Osteocyte (in vitro differentiated cells): ENCODE results near the gene RCCD1. TPM values are rescaled to one million over a fixed set of nuclear protein-coding genes. Genes with fewer than 3 reads are reported as not detected.

Source experiments
- DNase-seq: peaks from one replicate; pipeline ENCODE4 v3.0.0; 2021; ENCODE audit warnings: mixed read lengths; ENCODE audit not compliant: unreplicated experiment; ENCODE audit errors: extremely low spot score
- H3K27ac Mint-ChIP-seq: one replicate; pipeline ENCODE4 v1.8.0; 2021; ENCODE audit warnings: mild to moderate bottlenecking, mixed read lengths; ENCODE audit not compliant: unreplicated experiment
- H3K27me3 Mint-ChIP-seq: one replicate; pipeline ENCODE4 v1.8.0; 2021; ENCODE audit warnings: mixed read lengths; ENCODE audit not compliant: unreplicated experiment
- H3K36me3 Mint-ChIP-seq: one replicate; pipeline ENCODE4 v1.8.0; 2021; ENCODE audit warnings: mixed read lengths; ENCODE audit not compliant: unreplicated experiment
- H3K4me1 Mint-ChIP-seq: one replicate; pipeline ENCODE4 v1.8.0; 2021; ENCODE audit warnings: mixed read lengths; ENCODE audit not compliant: unreplicated experiment
- H3K4me3 Mint-ChIP-seq: one replicate; pipeline ENCODE4 v1.8.0; 2021; ENCODE audit warnings: mild to moderate bottlenecking, moderate library complexity, mixed read lengths; ENCODE audit not compliant: unreplicated experiment
- H3K9me3 Mint-ChIP-seq: one replicate; pipeline ENCODE4 v1.8.0; 2021; ENCODE audit warnings: mixed read lengths; ENCODE audit not compliant: unreplicated experiment
- total RNA-seq: library from RNA; stranded (reverse); gene quantifications from 2 replicates; pipeline ENCODE4 v1.2.1, GENCODE V29; 2021
- TF ChIP-seq, protein P1 (sequence below): fragments of 200-600 bp; sonication (generic); IDR thresholded peaks from 2 replicates; pipeline ENCODE4 v1.5.0; 2021; ENCODE audit warnings: antibody characterized with exemption, mild to moderate bottlenecking, moderate library complexity

Gene RCCD1
- total RNA-seq, 1 donor from 2014 or later, result 12.0 TPM

DNA sequence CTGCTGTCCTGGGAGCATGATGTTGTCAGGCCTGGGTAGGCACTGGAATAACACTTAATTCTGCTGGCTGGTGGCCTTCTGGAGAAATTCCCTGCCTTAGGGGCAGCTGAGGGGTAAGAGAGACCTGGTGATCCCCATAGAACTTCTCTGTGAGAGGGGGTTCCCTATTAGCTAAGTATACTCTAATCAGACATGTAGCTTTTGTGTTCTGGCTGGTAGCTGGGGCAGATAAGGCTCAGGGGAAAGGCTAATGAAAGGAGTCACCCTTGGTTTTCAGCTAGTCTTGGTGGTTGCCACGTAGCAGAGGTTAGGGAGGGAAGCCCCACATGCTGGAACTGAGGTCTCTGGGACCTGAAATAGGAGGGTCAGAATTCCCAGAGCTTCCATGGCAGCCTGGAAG is 21.4 kb upstream of the RCCD1 start:
- peaks cover 5% of the 10 kb centered on the region for H3K36me3 Mint-ChIP-seq
- TF ChIP-seq, protein P1, sequence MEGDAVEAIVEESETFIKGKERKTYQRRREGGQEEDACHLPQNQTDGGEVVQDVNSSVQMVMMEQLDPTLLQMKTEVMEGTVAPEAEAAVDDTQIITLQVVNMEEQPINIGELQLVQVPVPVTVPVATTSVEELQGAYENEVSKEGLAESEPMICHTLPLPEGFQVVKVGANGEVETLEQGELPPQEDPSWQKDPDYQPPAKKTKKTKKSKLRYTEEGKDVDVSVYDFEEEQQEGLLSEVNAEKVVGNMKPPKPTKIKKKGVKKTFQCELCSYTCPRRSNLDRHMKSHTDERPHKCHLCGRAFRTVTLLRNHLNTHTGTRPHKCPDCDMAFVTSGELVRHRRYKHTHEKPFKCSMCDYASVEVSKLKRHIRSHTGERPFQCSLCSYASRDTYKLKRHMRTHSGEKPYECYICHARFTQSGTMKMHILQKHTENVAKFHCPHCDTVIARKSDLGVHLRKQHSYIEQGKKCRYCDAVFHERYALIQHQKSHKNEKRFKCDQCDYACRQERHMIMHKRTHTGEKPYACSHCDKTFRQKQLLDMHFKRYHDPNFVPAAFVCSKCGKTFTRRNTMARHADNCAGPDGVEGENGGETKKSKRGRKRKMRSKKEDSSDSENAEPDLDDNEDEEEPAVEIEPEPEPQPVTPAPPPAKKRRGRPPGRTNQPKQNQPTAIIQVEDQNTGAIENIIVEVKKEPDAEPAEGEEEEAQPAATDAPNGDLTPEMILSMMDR, result no peak
- peaks cover 33% of the 10 kb centered on the region for H3K4me1 Mint-ChIP-seq
- DNase-seq, result no peak
- H3K4me3 Mint-ChIP-seq, result no peak overlapping the region
- H3K27me3 Mint-ChIP-seq, result no peaks in the 10 kb centered on the region
- H3K27ac Mint-ChIP-seq, result no peak overlapping the region
- H3K9me3 Mint-ChIP-seq, result no peaks in the 10 kb centered on the region

DNA sequence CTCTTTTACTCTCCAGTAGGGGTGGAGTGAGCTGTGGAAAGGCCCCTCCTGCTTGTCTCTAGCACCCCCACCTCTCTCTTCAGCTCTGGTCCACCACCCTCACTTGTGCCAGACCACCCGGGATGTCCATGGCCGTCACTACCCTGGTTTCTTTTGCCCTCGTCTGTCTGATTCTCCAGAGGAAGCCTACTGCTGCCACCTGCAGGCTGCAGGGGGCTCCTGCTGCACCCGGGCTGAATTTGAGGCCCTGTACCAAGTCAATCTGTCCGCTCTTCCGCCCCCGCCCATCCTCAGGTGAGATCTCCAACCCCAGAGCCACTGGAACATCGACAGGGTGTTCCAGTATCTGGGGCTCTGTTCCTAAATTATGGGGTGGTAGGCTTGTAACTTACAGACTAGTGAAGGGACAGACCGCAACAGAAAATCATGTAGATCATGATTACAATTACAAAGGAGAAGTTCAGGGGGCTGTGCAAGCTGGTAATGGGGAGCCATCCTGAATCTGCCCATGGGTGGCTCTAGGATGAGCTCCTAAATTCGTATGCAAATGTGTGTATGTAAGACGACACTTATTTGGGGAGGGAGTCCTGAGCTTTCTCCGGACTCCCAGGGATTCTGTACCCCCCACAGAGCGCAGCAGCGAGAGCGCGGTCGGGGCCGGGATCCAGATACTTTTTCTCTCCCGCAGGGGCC is 20.3 kb upstream of the RCCD1 start:
- peaks cover 7% of the 10 kb centered on the region for H3K36me3 Mint-ChIP-seq
- peak overlapping the region; percentile 82 for H3K4me3 Mint-ChIP-seq
- H3K27me3 Mint-ChIP-seq, result no peaks in the 10 kb centered on the region
- DNase-seq, result peak; percentile 92
- H3K27ac Mint-ChIP-seq, result peak overlapping the region; percentile 91
- H3K9me3 Mint-ChIP-seq, result no peaks in the 10 kb centered on the region
- TF ChIP-seq, protein P1, result peak; percentile 91
- peaks cover 33% of the 10 kb centered on the region for H3K4me1 Mint-ChIP-seq

DNA sequence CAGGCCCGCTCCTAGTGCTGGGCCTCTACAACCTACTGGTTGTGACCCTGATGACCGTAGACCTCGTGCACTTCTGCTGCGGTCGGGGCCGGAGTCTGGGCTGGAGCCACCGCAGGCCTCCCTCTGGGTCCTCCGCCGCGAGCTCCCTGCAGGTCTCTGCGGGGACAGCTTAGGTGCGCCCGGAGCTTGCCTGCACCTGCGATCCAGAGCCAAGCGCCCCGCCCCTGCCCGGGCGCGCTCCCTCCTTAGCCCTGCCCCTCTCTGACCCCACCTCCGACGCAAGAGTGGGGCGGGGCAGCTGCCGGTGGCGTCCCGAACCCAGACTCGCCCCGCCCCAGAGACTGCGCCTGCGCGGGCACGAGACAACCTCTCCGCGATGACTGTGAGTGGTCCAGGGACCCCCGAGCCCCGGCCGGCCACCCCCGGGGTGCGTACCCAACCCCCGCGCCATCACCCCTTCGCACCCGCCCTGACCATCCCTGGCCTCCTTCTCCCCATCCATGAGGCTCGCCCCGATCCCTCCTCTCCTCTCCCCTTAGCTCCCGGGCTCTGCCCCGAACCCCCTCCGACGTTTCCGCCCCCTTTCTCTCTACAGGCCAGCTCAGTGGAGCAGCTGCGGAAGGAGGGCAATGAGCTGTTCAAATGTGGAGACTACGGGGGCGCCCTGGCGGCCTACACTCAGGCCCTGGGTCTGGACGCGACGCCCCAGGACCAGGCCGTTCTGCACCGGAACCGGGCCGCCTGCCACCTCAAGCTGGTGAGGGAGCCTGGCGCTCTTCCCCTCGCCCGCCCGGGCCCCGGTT is 19.5 kb upstream of the RCCD1 start, which contains the start of gene UNC45A:
UNC45A (plus strand) TSS at position 337 of the 803 bp plus-strand sequence; CDS start at position 377, 40 bp downstream.
- peak within 1 kb of the TSS; percentile 91 for H3K27ac Mint-ChIP-seq
- peaks cover 14% of the 10 kb centered on the region for H3K36me3 Mint-ChIP-seq
- peaks cover 33% of the 10 kb centered on the region for H3K4me1 Mint-ChIP-seq
- peak; percentile 94 for DNase-seq
- no peaks in the 10 kb centered on the region for H3K9me3 Mint-ChIP-seq
- no peaks in the 10 kb centered on the region for H3K27me3 Mint-ChIP-seq
- H3K4me3 Mint-ChIP-seq, result peak within 1 kb of the TSS; percentile 82
- TF ChIP-seq, protein P1, result no peak

DNA sequence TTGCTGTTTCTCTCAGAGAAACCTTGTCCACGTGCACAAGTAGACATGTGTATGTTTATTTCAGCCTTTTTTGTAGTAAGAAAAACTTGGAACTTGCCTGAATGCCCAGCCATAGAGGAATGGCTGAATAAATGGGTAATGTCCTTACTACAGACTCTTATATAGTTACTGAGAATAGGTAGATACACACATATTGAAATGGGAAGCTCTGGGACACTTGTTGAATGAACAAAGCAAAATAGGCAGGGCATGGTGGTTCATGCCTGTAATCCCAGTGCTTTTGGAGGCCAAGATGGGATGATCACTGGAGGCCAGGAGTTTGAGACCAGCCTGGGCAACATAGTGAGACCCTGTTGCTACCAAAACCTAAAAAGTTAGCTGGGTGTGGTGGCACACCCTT is 17.9 kb upstream of the RCCD1 start:
- DNase-seq, result no peak
- H3K9me3 Mint-ChIP-seq, result no peaks in the 10 kb centered on the region
- peak overlapping the region; percentile 82 for H3K4me3 Mint-ChIP-seq
- no peak overlapping the region for H3K27ac Mint-ChIP-seq
- TF ChIP-seq, protein P1, result no peak
- H3K36me3 Mint-ChIP-seq, result peaks cover 24% of the 10 kb centered on the region
- peaks cover 26% of the 10 kb centered on the region for H3K4me1 Mint-ChIP-seq
- no peaks in the 10 kb centered on the region for H3K27me3 Mint-ChIP-seq

DNA sequence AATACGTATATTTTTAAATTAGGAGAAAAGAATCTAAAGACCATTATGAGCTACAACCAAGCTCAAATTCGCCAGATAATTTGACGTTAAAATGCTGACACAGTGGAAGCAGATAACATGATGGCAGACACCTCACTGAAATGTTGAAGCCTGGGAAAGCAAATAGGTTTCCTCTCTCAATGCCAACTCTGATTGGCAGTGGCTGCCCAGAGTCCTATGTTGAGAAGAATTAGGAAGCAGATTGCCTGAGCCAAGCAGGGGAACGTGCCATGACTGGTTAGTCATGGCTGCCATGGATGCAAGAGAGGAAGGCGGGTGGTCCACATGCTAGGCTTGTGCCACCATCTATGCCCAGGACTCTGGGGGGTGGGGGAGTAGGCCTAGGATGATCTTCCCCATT is 16.4 kb upstream of the RCCD1 start:
- Mint-ChIP-seq H3K9me3 (no peaks in the 10 kb centered on the region), H3K36me3 (peaks cover 35% of the 10 kb centered on the region), H3K27me3 (no peaks in the 10 kb centered on the region), H3K4me1 (peaks cover 22% of the 10 kb centered on the region), H3K27ac (no peak overlapping the region), H3K4me3 (no peak overlapping the region)
- no peak for DNase-seq
- TF ChIP-seq, protein P1, result no peak
